Endothelial cell of umbilical vein (primary cell): ENCODE measurements around the gene PLA2G2D.

Experiments used
- EZH2 ChIP-seq: IDR thresholded peaks from 2 replicates; pipeline ENCODE4 v1.6.1; 2012; ENCODE audit warnings: borderline replicate concordance, low read depth, mild to moderate bottlenecking, moderate library complexity, low read length, inconsistent platforms; ENCODE audit not compliant: severe bottlenecking
- POLR2AphosphoS5 ChIP-seq: IDR thresholded peaks from 2 replicates; pipeline ENCODE4 v1.6.1; 2012; ENCODE audit warnings: low read depth, mild to moderate bottlenecking, control low read depth, low read length, moderate library complexity; ENCODE audit not compliant: insufficient read depth
- TF ChIP-seq, protein P1 (sequence below), 2 donors: IDR thresholded peaks; 1 replicate in 1 of 2; 2 replicates in 1 of 2; pipeline ENCODE4 v1.5.1; 2011; ENCODE audit warnings: low read length in 2 of 2, mild to moderate bottlenecking in 2 of 2, moderate library complexity in 2 of 2, control low read depth in 1 of 2, inconsistent platforms in 1 of 2, low read depth in 1 of 2; ENCODE audit not compliant: insufficient read depth in 1 of 2; ENCODE audit errors: extremely low read depth in 1 of 2

- TF ChIP-seq, protein P1, sequence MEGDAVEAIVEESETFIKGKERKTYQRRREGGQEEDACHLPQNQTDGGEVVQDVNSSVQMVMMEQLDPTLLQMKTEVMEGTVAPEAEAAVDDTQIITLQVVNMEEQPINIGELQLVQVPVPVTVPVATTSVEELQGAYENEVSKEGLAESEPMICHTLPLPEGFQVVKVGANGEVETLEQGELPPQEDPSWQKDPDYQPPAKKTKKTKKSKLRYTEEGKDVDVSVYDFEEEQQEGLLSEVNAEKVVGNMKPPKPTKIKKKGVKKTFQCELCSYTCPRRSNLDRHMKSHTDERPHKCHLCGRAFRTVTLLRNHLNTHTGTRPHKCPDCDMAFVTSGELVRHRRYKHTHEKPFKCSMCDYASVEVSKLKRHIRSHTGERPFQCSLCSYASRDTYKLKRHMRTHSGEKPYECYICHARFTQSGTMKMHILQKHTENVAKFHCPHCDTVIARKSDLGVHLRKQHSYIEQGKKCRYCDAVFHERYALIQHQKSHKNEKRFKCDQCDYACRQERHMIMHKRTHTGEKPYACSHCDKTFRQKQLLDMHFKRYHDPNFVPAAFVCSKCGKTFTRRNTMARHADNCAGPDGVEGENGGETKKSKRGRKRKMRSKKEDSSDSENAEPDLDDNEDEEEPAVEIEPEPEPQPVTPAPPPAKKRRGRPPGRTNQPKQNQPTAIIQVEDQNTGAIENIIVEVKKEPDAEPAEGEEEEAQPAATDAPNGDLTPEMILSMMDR (IDR thresholded peaks at IDR 0.05; ENCODE audit: extremely low read depth in 1 of 2, insufficient read depth in 1 of 2, low read depth in 1 of 2, low read length in 2 of 2): no peak
- TF ChIP-seq EZH2: no peak
- TF ChIP-seq POLR2AphosphoS5: no peak
These were observed 13.5 kb downstream of the PLA2G2D start for GRCh38 chr1:20105856-20106255.
